GOT3 (cell line): ENCODE measurements around the gene NHLH2.

Source experiments
- DNase-seq: peaks from one replicate; lab custom pipeline; 2025; ENCODE audit warnings: mixed read lengths; lab: John Stamatoyannopoulos, UW

NHLH2 gene

GRCh38 chr1:115802416-115802815 is 38.5 kb downstream of the NHLH2 start:
- DNase-seq, result no peak

GRCh38 chr1:115797486-115797885 is 43.4 kb downstream of the NHLH2 start:
- no peak for DNase-seq

- DNase-seq, result no peak
These were observed 44.0 kb downstream of the NHLH2 start for GRCh38 chr1:115796897-115797296.

GRCh38 chr1:115796036-115796435 is 44.9 kb downstream of the NHLH2 start:
- DNase-seq, result no peak

GRCh38 chr1:115794976-115795639 is 45.8 kb downstream of the NHLH2 start:
- DNase-seq, result no peak

- DNase-seq, result no peak
These were observed 47.8 kb downstream of the NHLH2 start for GRCh38 chr1:115793162-115793561.

GRCh38 chr1:115791816-115792215 is 49.1 kb downstream of the NHLH2 start:
- DNase-seq, result no peak

GRCh38 chr1:115790846-115791245 is 50.1 kb downstream of the NHLH2 start:
- DNase-seq, result no peak

GRCh38 chr1:115790356-115790755 is 50.6 kb downstream of the NHLH2 start:
- no peak for DNase-seq
